Progenitor cell of endocrine pancreas (in vitro differentiated cells): ENCODE results near the gene ADAD2. TPM values are rescaled to one million over a fixed set of nuclear protein-coding genes. Genes with fewer than 3 reads are reported as not detected.

Experiments
- DNase-seq: peaks from one replicate; pipeline ENCODE4 v3.0.0; 2021; ENCODE audit warnings: low spot score; ENCODE audit not compliant: unreplicated experiment
- H3K27ac Mint-ChIP-seq: 2 replicates; pipeline ENCODE4 v1.8.0; 2021; ENCODE audit warnings: mild to moderate bottlenecking, moderate library complexity, mixed read lengths
- H3K27me3 Mint-ChIP-seq: 2 replicates; pipeline ENCODE4 v1.8.0; 2021; ENCODE audit warnings: mixed read lengths
- H3K36me3 Mint-ChIP-seq: 2 replicates; pipeline ENCODE4 v1.8.0; 2022; ENCODE audit warnings: mixed read lengths; ENCODE audit not compliant: insufficient read depth
- H3K4me1 Mint-ChIP-seq: 2 replicates; pipeline ENCODE4 v1.8.0; 2021; ENCODE audit warnings: low read depth, mixed read lengths
- H3K4me3 Mint-ChIP-seq: 2 replicates; pipeline ENCODE4 v1.8.0; 2021; ENCODE audit warnings: low read depth, mild to moderate bottlenecking, moderate library complexity, mixed read lengths
- H3K9me3 Mint-ChIP-seq: 2 replicates; pipeline ENCODE4 v1.8.0; 2021; ENCODE audit warnings: low read depth, mixed read lengths
- CTCF ChIP-seq: fragments of 200-600 bp; sonication (generic); IDR thresholded peaks from one replicate; pipeline ENCODE4 v1.5.0; 2021; ENCODE audit warnings: antibody characterized with exemption, mild to moderate bottlenecking; ENCODE audit not compliant: unreplicated experiment
- total RNA-seq: library from RNA; stranded (reverse); gene quantifications from 2 replicates; pipeline ENCODE4 v1.2.1, GENCODE V29; 2021

The ADAD2 gene
- total RNA-seq, 1 donor from 2014 or later, result not detected

GRCh38 chr16:84205976-84206691 lies 15.2 kb downstream of the ADAD2 start:
- Mint-ChIP-seq H3K9me3 (peaks cover 5% of the 10 kb centered on the region), H3K36me3 (no peaks in the 10 kb centered on the region), H3K4me1 (no peaks in the 10 kb centered on the region), H3K27ac (peak overlapping the region; percentile 30), H3K4me3 (no peak overlapping the region), H3K27me3 (peaks cover 4% of the 10 kb centered on the region)
- TF ChIP-seq CTCF, result no peak
- no peak for DNase-seq

DNA sequence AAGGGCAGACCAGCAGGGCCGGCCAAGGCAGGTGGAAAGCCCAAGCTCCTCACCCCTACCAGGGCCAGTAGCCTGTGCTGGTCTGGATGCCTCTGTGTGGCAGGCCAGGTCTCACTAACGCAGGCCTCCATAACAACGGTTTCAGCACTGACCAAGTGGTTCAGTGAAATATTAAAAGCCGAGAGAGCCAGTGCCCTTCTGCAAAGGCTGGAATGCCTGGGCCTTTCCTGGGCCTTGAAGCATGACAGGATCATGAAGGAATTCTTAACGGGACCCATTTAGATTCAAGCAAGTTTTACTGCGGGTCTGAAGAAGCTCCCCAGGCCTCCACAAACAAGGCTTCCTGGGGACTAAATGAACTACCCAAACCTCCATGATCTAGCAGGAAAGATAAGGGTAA lies 16.3 kb downstream of the ADAD2 start:
- no peak for TF ChIP-seq CTCF
- peaks cover 5% of the 10 kb centered on the region for H3K9me3 Mint-ChIP-seq
- H3K27ac Mint-ChIP-seq, result no peak overlapping the region
- no peaks in the 10 kb centered on the region for H3K4me1 Mint-ChIP-seq
- H3K36me3 Mint-ChIP-seq, result no peaks in the 10 kb centered on the region
- no peak for DNase-seq
- H3K4me3 Mint-ChIP-seq, result no peak overlapping the region
- peaks cover 4% of the 10 kb centered on the region for H3K27me3 Mint-ChIP-seq

GRCh38 chr16:84207879-84208278 lies 16.9 kb downstream of the ADAD2 start:
- peaks cover 8% of the 10 kb centered on the region for H3K27me3 Mint-ChIP-seq
- no peak overlapping the region for H3K27ac Mint-ChIP-seq
- no peaks in the 10 kb centered on the region for H3K36me3 Mint-ChIP-seq
- no peak overlapping the region for H3K4me3 Mint-ChIP-seq
- peaks cover 5% of the 10 kb centered on the region for H3K9me3 Mint-ChIP-seq
- TF ChIP-seq CTCF, result no peak
- no peaks in the 10 kb centered on the region for H3K4me1 Mint-ChIP-seq
- no peak for DNase-seq

DNA sequence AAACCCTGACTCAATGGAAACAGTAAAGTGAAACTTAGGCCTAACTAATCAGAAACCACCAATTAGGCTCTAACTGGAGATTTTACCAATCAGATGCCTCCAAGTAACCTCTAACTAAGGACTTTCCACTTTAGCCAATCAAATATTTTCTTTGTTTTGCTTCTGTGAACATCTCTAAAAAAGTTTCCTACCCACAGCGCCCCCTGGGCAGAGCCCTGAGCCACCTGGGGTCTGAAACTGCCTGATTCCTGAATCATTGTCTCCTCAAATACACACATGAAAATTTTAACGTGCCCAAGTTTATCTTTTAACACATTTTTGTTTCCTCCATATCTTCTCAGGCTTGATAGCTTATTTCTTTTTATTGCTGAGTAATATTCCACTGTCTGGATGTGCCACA lies 19.0 kb downstream of the ADAD2 start:
- Mint-ChIP-seq H3K27me3 (peaks cover 8% of the 10 kb centered on the region), H3K4me1 (no peaks in the 10 kb centered on the region), H3K27ac (no peak overlapping the region), H3K4me3 (no peak overlapping the region), H3K36me3 (no peaks in the 10 kb centered on the region), H3K9me3 (peaks cover 2% of the 10 kb centered on the region)
- no peak for TF ChIP-seq CTCF
- no peak for DNase-seq

DNA sequence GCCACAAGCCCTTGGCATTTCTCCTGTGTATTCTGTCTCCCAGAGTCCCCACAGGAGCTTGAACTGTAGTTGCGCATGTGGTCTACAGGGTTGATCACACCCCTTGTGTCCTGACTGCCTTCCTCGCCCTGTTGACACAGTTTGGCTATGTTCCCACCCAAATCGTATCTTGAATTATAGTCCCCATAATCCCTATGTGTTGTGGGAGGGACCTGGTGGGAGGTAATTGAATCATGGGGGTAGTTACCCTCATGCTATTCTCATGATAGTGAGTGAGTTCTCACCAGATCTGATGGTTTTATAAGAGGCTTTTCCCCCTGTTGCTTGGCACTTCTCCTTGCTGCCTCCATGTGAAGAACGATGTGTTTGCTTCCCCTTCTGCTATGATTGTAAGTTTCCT lies 21.2 kb downstream of the ADAD2 start:
- H3K9me3 Mint-ChIP-seq, result peaks cover 2% of the 10 kb centered on the region
- no peaks in the 10 kb centered on the region for H3K4me1 Mint-ChIP-seq
- no peaks in the 10 kb centered on the region for H3K36me3 Mint-ChIP-seq
- H3K27ac Mint-ChIP-seq, result no peak overlapping the region
- peaks cover 8% of the 10 kb centered on the region for H3K27me3 Mint-ChIP-seq
- no peak for DNase-seq
- no peak for TF ChIP-seq CTCF
- H3K4me3 Mint-ChIP-seq, result no peak overlapping the region
